ENCODE data around the gene ECHDC3.

ECHDC3 gene

DNA sequence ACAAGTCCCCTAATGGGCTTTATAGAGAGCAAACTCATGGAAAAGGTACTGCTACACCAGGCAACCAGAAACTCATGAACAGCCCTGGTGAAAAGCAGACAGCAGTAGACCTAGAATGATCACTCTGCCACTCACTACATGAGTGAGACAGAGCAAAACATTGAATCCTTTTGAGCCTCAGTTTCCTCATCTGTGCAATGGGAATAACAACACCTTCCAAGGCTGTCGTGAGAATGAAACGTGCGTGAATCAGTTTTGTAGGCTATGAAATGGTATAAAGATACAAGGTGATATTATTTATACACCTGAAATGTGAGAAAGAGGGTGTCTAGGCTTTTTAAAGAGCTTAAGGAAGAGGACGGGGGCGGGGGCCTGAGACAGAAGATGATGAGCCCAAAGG, 66.6 kb downstream of the ECHDC3 start:
- H3K4me3 ChIP-seq (replicated peaks; ENCODE audit: low read depth, low read length), result no peak overlapping the region
- TF ChIP-seq, protein P1, sequence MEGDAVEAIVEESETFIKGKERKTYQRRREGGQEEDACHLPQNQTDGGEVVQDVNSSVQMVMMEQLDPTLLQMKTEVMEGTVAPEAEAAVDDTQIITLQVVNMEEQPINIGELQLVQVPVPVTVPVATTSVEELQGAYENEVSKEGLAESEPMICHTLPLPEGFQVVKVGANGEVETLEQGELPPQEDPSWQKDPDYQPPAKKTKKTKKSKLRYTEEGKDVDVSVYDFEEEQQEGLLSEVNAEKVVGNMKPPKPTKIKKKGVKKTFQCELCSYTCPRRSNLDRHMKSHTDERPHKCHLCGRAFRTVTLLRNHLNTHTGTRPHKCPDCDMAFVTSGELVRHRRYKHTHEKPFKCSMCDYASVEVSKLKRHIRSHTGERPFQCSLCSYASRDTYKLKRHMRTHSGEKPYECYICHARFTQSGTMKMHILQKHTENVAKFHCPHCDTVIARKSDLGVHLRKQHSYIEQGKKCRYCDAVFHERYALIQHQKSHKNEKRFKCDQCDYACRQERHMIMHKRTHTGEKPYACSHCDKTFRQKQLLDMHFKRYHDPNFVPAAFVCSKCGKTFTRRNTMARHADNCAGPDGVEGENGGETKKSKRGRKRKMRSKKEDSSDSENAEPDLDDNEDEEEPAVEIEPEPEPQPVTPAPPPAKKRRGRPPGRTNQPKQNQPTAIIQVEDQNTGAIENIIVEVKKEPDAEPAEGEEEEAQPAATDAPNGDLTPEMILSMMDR (IDR thresholded peaks at IDR 0.05; ENCODE audit: low read length, missing control alignments), result no peak
- DNase-seq (ENCODE audit: low read depth), result no peak

DNA sequence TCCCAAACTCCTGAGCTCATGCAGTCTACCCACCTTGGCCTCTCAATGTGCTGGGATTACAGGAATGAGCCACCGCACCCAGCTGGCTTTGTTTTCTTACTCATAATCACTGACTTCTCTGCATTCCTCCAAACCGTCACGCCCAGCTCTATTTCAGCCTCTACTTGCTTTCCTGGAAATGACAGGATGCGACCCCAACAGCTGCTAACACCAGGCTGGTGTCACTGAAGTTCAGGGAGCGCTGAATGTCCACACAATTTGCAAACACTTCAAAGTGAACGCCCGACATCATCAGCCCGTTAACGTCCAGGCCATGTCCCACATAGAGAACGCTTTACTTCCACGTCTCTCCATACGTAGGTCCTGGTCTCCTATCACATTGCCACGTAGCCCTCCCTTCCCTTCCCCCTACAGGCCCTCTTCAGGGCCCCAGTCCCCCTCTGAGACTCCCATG, 68.2 kb downstream of the ECHDC3 start:
- peak; percentile 58 for DNase-seq (ENCODE audit: low read depth)
- H3K4me3 ChIP-seq (replicated peaks; ENCODE audit: low read depth, low read length), result no peak overlapping the region

DNA sequence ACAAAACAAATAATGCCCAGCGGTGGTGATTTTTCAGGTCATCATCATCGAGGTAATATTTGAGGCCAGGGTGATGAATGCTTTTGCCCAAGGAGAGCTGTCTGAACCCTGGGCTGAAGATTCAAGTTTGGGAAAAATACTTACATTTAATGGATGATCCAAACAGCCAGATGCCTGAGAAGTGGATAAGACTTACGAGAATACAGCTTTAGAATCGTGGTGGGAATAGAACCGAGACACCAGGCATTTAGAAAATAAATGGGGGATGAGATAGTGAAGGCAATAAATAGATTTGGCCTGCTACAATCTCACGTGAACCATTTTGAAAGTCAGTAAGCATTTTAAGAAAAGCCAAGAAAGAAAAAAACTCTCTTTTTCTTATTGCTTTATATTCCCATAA, 68.8 kb downstream of the ECHDC3 start:
- no peak for DNase-seq (ENCODE audit: low read depth)
- TF ChIP-seq, protein P1 (IDR thresholded peaks at IDR 0.05; ENCODE audit: low read length, missing control alignments), result no peak
- no peak overlapping the region for H3K4me3 ChIP-seq (replicated peaks; ENCODE audit: low read depth, low read length)

More for the DNA sequence above, 68.2 kb downstream of the ECHDC3 start:
- TF ChIP-seq, protein P1 (IDR thresholded peaks at IDR 0.05; ENCODE audit: low read length, missing control alignments), result no peak

DNA sequence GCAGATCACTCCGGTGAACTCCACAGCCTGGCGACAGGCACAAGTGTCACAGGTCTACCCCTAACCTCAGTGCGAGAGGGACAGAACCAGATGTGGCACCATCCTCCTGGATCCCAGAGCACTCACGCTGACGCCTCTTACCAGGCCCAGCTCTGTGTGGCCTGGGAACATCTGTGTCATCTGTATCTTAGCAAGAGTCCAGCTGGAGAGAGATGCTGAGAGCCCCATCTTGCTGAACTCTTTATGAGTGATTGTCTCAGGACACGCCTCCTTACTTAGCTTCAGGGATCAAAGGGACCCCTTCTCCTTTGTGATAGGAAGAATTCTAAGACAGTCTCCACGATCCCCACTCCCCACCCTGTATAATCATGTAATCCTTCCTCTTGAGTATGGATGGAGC, 71.0 kb downstream of the ECHDC3 start:
- no peak overlapping the region for H3K4me3 ChIP-seq (replicated peaks; ENCODE audit: low read depth, low read length)
- no peak for DNase-seq (ENCODE audit: low read depth)
- TF ChIP-seq, protein P1 (IDR thresholded peaks at IDR 0.05; ENCODE audit: low read length, missing control alignments), result no peak
